Panc1 (cell line): ENCODE data around the gene FAM193A. TPM values are rescaled to one million over a fixed set of nuclear protein-coding genes. Genes with fewer than 3 reads are reported as not detected.

ENCODE experiments used
- ATAC-seq: fragments of 200-7000 bp; cut with Tn5 transposase; 2 replicates; pipeline ENCODE4 v1.9.1; 2020; ENCODE audit warnings: mild to moderate bottlenecking, moderate library complexity
- BruUV-seq: library from RNA; stranded (reverse); fragments of 400-500 nt; replicated peaks from 2 replicates; lab custom pipeline; 2021; lab: Mats Ljungman, UMichigan
- CTCF ChIA-PET: fragments of 300-600 bp; sonication (Branson Sonifier 250); formaldehyde crosslinking; loops from one replicate; lab custom pipeline; 2022; ENCODE audit warnings: antibody characterized with exemption; lab: Charles Lee
- POLR2A ChIA-PET: fragments of 300-600 bp; sonication (Branson Sonifier 250); formaldehyde crosslinking; loops from one replicate; lab custom pipeline; 2022; ENCODE audit warnings: antibody characterized with exemption; lab: Charles Lee
- DNase-seq: peaks from one replicate; pipeline ENCODE4 v3.0.0-alpha.2; 2010; ENCODE audit warnings: low read depth, low spot score
- H3K27ac ChIP-seq: 2 replicates; pipeline ENCODE4 v1.5.1; 2011; ENCODE audit warnings: mild to moderate bottlenecking, low read length, inconsistent platforms
- H3K27me3 ChIP-seq: fragments of 200-500 bp; sonication (Bioruptor generic); 2 replicates; pipeline ENCODE4 v1.6.0; 2014; ENCODE audit warnings: low read length, inconsistent platforms; ENCODE audit not compliant: control insufficient read depth, insufficient read depth
- H3K36me3 ChIP-seq: fragments of 200-500 bp; sonication (Bioruptor generic); 2 replicates; pipeline ENCODE4 v1.5.1; 2014; ENCODE audit warnings: inconsistent platforms, mild to moderate bottlenecking, low read length, moderate library complexity; ENCODE audit not compliant: control insufficient read depth, insufficient read depth
- H3K4me1 ChIP-seq: 2 replicates; pipeline ENCODE4 v1.5.1; 2011; ENCODE audit warnings: inconsistent platforms, mild to moderate bottlenecking, low read length, moderate library complexity; ENCODE audit not compliant: control insufficient read depth, insufficient read depth
- H3K4me3 ChIP-seq, 2 experiments: 2 replicates each; pipeline ENCODE4 v1.5.1; 2011 to 2012; ENCODE audit warnings: low read depth in 2 of 2, low read length in 2 of 2, mild to moderate bottlenecking in 2 of 2, inconsistent platforms in 1 of 2, moderate library complexity in 1 of 2
- H3K9me3 ChIP-seq: fragments of 200-500 bp; sonication (Bioruptor generic); 2 replicates; pipeline ENCODE4 v1.5.1; 2014; ENCODE audit warnings: low read depth, mild to moderate bottlenecking, inconsistent platforms, low read length, moderate library complexity; ENCODE audit not compliant: control insufficient read depth, insufficient read depth
- POLR2AphosphoS5 ChIP-seq: IDR thresholded peaks from 2 replicates; pipeline ENCODE4 v1.6.1; 2012; ENCODE audit warnings: mild to moderate bottlenecking, low read depth, low read length, moderate library complexity
- SIN3A ChIP-seq: IDR thresholded peaks from 2 replicates; pipeline ENCODE4 v1.6.1; 2012; ENCODE audit warnings: low read depth, mild to moderate bottlenecking, low read length, moderate library complexity, borderline replicate concordance; ENCODE audit not compliant: insufficient read depth
- TCF7L2 ChIP-seq: IDR thresholded peaks from 2 replicates; pipeline ENCODE4 v1.6.1; 2011; ENCODE audit warnings: mild to moderate bottlenecking, low read depth, low read length, inconsistent platforms
- in situ Hi-C: cut with HindIII; loops from 2 replicates; pipeline ENCODE4 v1.10.0; 2016; ENCODE audit warnings: low sequenced_read_pairs, low pct_unique_long_range_greater_than_20kb
- intact Hi-C: fragments of 100-400 bp; cut with micrococcal nuclease; formaldehyde crosslinking; loops from one replicate; pipeline ENCODE4 v1.10.0; 2022; ENCODE audit not compliant: unreplicated experiment
- total RNA-seq: library from RNA; stranded (reverse); gene quantifications from one replicate; pipeline ENCODE4 v1.2.1, GENCODE V29; 2021; ENCODE audit not compliant: unreplicated experiment
- TF ChIP-seq, protein P1 (sequence below): fragments of 450-650 bp; IDR thresholded peaks from 2 replicates; pipeline ENCODE4 v1.5.1; 2017; ENCODE audit warnings: mild to moderate bottlenecking
- TF ChIP-seq, protein P2 (sequence below), 2 experiments: IDR thresholded peaks; 2 replicates each; pipeline ENCODE4 v1.6.1; 2011 to 2012; ENCODE audit warnings: low read depth in 2 of 2, control low read depth in 1 of 2, low read length in 1 of 2, mild to moderate bottlenecking in 1 of 2, moderate library complexity in 1 of 2; ENCODE audit not compliant: insufficient read depth in 1 of 2

The FAM193A gene
- total RNA-seq, 1 experiment from 2014 or later: 25.7 TPM

DNA sequence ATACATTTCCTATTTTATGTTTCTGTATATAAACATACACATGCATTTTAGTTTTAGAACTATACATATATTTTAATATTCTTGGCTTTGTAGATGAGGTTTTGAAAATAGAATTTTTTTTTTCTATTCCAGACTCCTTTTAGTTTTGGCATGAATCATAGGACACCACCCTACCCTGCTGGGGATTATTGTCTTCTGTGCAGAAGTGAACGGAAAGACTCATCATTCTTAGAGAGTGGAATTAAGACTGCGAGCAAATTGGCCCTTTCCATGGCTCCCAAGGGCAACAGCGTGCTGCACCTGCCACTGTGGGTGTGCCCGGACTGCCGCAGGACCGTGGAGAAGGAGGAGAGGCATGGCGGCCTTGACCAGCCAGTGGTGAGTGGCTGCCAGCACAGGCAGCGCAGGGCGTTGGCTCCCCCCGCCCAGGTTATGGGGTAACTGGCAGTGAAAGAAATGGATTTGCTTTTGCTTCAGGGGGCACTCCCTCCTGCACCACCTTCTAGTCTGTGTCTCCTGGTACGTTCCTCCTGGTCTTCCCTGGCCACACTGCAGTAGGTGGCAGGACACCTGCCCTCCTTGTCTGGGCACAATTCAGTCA lies 59.6 kb downstream of the FAM193A start:
- no peaks in the 10 kb centered on the region for H3K27me3 ChIP-seq
- ATAC-seq (no peak), DNase-seq (no peak)
- in situ Hi-C loops (no loop called here), intact Hi-C loops (no loop called here)
- H3K4me1 ChIP-seq: peaks cover 18% of the 10 kb centered on the region
- no peaks in the 10 kb centered on the region for H3K9me3 ChIP-seq
- ChIA-PET POLR2A (no interaction called here), CTCF (no interaction called here)
- H3K4me3 ChIP-seq: no peak overlapping the region
- BruUV-seq: no TSS peak
- TF ChIP-seq TCF7L2 (no peak), SIN3A (no peak), POLR2AphosphoS5 (no peak)
- TF ChIP-seq, protein P1, sequence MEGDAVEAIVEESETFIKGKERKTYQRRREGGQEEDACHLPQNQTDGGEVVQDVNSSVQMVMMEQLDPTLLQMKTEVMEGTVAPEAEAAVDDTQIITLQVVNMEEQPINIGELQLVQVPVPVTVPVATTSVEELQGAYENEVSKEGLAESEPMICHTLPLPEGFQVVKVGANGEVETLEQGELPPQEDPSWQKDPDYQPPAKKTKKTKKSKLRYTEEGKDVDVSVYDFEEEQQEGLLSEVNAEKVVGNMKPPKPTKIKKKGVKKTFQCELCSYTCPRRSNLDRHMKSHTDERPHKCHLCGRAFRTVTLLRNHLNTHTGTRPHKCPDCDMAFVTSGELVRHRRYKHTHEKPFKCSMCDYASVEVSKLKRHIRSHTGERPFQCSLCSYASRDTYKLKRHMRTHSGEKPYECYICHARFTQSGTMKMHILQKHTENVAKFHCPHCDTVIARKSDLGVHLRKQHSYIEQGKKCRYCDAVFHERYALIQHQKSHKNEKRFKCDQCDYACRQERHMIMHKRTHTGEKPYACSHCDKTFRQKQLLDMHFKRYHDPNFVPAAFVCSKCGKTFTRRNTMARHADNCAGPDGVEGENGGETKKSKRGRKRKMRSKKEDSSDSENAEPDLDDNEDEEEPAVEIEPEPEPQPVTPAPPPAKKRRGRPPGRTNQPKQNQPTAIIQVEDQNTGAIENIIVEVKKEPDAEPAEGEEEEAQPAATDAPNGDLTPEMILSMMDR: no peak
- TF ChIP-seq, protein P2, sequence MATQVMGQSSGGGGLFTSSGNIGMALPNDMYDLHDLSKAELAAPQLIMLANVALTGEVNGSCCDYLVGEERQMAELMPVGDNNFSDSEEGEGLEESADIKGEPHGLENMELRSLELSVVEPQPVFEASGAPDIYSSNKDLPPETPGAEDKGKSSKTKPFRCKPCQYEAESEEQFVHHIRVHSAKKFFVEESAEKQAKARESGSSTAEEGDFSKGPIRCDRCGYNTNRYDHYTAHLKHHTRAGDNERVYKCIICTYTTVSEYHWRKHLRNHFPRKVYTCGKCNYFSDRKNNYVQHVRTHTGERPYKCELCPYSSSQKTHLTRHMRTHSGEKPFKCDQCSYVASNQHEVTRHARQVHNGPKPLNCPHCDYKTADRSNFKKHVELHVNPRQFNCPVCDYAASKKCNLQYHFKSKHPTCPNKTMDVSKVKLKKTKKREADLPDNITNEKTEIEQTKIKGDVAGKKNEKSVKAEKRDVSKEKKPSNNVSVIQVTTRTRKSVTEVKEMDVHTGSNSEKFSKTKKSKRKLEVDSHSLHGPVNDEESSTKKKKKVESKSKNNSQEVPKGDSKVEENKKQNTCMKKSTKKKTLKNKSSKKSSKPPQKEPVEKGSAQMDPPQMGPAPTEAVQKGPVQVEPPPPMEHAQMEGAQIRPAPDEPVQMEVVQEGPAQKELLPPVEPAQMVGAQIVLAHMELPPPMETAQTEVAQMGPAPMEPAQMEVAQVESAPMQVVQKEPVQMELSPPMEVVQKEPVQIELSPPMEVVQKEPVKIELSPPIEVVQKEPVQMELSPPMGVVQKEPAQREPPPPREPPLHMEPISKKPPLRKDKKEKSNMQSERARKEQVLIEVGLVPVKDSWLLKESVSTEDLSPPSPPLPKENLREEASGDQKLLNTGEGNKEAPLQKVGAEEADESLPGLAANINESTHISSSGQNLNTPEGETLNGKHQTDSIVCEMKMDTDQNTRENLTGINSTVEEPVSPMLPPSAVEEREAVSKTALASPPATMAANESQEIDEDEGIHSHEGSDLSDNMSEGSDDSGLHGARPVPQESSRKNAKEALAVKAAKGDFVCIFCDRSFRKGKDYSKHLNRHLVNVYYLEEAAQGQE (IDR thresholded peaks at IDR 0.05; ENCODE audit: insufficient read depth in 1 of 2, low read depth in 2 of 2, low read length in 1 of 2): no peak
- no peak overlapping the region for H3K27ac ChIP-seq
- no peaks in the 10 kb centered on the region for H3K36me3 ChIP-seq

DNA sequence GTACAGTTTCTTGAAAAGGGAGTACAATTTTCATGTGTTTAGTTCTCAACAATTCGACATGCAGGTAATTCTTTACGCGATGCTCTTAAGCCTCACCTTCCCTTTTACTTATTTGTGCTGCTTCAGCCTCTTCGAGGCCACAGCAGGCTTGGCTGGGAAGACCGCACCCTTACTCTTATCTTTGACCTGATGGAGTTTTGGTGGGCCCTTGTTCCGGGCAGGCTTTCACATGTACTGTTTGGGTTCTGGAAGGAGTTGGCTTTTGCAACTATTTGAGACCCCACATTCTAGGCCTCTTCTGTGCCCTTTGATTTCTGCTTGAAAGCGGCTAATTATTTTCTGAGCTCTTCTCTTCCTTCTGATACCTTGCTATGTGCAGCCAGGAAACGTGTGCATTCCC lies 60.2 kb downstream of the FAM193A start:
- H3K36me3 ChIP-seq: no peaks in the 10 kb centered on the region
- peaks cover 18% of the 10 kb centered on the region for H3K4me1 ChIP-seq
- ATAC-seq: no peak
- CTCF ChIA-PET: no interaction called here
- DNase-seq: no peak
- BruUV-seq: no TSS peak
- in situ Hi-C loops (no loop called here), intact Hi-C loops (no loop called here)
- no peak overlapping the region for H3K27ac ChIP-seq
- POLR2A ChIA-PET: no interaction called here
- TF ChIP-seq TCF7L2 (no peak), POLR2AphosphoS5 (no peak), SIN3A (no peak)
- TF ChIP-seq, protein P2 (IDR thresholded peaks at IDR 0.05; ENCODE audit: insufficient read depth in 1 of 2, low read depth in 2 of 2, low read length in 1 of 2): no peak
- TF ChIP-seq, protein P1: no peak
- H3K27me3 ChIP-seq: no peaks in the 10 kb centered on the region
- H3K9me3 ChIP-seq: no peaks in the 10 kb centered on the region
- H3K4me3 ChIP-seq: no peak overlapping the region
